Kidney tubule cell (primary cell): ENCODE data around the gene LAGE3.

Source experiments
- DNase-seq: peaks from one replicate; pipeline ENCODE4 v3.0.0-alpha.2; 2018; ENCODE audit warnings: low spot score

The LAGE3 gene

GRCh38 chrX:154473683-154474082 lies 5.4 kb downstream of the LAGE3 start:
- no peak for DNase-seq

GRCh38 chrX:154472685-154473632 lies 6.1 kb downstream of the LAGE3 start:
- DNase-seq = no peak

- no peak for DNase-seq
These were observed 7.0 kb downstream of the LAGE3 start for GRCh38 chrX:154471839-154472684.

- no peak for DNase-seq
These were observed 8.0 kb downstream of the LAGE3 start for GRCh38 chrX:154470914-154471568.

GRCh38 chrX:154470434-154470833 lies 8.6 kb downstream of the LAGE3 start:
- no peak for DNase-seq

- no peak for DNase-seq
These were observed 9.2 kb downstream of the LAGE3 start for GRCh38 chrX:154469880-154470279.

- DNase-seq = no peak
These were observed 10.0 kb downstream of the LAGE3 start for GRCh38 chrX:154469114-154469513.

- DNase-seq = no peak
These were observed 10.9 kb downstream of the LAGE3 start for GRCh38 chrX:154468217-154468616.

GRCh38 chrX:154467556-154467955 lies 11.5 kb downstream of the LAGE3 start:
- no peak for DNase-seq

GRCh38 chrX:154466907-154467306 lies 12.2 kb downstream of the LAGE3 start:
- DNase-seq = no peak

- DNase-seq = no peak
These were observed 13.0 kb downstream of the LAGE3 start for GRCh38 chrX:154466036-154466435.

- no peak for DNase-seq
These were observed 13.5 kb downstream of the LAGE3 start for GRCh38 chrX:154465601-154466000.

- no peak for DNase-seq
These were observed 14.2 kb downstream of the LAGE3 start for GRCh38 chrX:154464806-154465365.

GRCh38 chrX:154463611-154464220 lies 15.4 kb downstream of the LAGE3 start:
- no peak for DNase-seq

- no peak for DNase-seq
These were observed 16.7 kb downstream of the LAGE3 start for GRCh38 chrX:154462396-154462795.

GRCh38 chrX:154460326-154460725 lies 18.8 kb downstream of the LAGE3 start:
- no peak for DNase-seq

GRCh38 chrX:154459832-154460231 lies 19.2 kb downstream of the LAGE3 start:
- no peak for DNase-seq

GRCh38 chrX:154458954-154459778 lies 19.9 kb downstream of the LAGE3 start:
- DNase-seq = peak; percentile 38

- peak; percentile 50 for DNase-seq
These were observed 20.7 kb downstream of the LAGE3 start, which contains the start of gene PLXNA3 for GRCh38 chrX:154458116-154458953. TSS of gene PLXNA3 (plus strand) at chrX:154458281. CDS start at chrX:154460184, 1,903 bp downstream.
